GM18861 (cell line): ENCODE data around the gene IGSF3.
"Not testable (repeated sequence)": the region's sequence is repeated elsewhere in the genome, so short reads cannot be mapped to it uniquely, and the experiment has no call there.

Source experiments
- ATAC-seq: cut with Tn5 transposase; IDR thresholded peaks from one replicate; pipeline ENCODE4 v1.9.1; 2021; ENCODE audit not compliant: unreplicated experiment

Gene IGSF3

GRCh38 chr1:116580446-116581322 lies 86.8 kb downstream of the IGSF3 start:
- ATAC-seq: no peak

DNA sequence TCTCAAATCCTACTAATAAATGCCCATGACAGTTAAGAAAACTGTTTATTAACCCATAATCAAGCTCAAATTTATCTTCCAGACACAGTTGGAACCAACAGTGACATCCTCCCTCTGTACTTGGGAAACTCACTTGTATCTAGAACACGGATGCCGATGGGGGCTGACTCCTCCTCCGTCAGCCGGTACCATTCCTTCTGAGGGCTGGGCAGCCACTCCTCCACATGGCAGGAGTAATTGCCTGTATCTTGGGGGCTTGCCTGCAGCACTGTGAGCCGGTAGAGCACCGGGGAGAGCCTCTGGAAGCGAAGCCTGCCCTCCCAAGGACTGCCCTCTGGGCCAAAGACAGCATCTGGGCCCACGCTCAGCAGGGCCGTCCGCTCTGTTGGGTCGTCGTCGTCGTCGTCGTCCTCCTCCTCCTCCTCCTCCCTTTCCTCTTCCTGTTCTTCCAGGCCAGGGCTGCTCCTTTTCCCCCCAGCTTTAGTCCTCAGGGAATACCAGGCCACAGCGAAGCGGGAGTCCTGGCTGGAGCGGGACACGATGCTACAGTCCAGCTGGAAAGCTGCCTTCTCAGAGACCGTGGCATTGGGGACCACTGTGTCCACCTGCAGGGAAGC lies 88.2 kb downstream of the IGSF3 start:
- ATAC-seq: no peak

DNA sequence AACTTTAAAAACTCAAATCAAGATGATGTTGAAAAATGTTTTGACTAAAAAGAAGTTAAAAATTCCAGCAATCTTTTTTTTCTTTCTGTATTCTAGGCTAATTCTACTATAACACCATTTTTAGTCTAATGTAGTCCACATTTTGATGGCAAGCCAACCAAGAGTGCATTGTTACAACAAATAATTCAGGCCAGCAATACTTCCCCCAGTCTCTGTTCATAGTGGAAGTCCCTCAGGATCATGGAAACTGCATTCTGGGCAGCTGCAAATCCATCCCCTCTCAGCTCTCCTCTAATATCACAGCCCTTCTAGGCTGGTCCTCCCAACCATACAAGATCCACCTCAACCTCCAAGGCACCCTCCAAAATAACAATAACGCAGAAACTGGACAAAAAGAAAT lies 89.0 kb downstream of the IGSF3 start:
- ATAC-seq: no peak

DNA sequence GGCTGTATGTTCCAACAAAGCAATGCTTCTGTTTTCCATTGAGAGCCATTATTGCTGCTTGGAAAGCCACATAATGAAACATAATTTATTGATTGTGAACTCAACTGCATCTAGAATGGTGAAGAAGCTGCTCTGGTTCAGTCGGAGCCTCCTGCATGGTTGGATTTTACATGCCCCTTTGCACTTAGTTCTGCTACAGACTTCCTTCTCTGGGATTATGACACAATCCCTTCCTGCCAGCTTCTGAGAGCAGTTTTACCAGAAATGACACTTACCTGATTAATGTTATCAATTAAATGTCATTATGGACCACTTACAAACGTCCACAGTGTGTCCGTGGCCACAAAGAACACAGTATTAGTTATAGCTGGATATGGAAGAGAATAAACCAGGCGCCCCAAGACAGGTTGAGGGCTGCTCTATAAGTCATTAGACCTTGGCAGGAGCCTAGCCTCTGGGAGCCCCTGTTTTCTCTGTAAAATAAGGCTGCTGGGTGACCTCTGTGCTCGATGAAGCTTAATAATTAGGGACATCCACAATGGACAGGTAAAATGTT lies 89.7 kb downstream of the IGSF3 start:
- ATAC-seq: no peak

DNA sequence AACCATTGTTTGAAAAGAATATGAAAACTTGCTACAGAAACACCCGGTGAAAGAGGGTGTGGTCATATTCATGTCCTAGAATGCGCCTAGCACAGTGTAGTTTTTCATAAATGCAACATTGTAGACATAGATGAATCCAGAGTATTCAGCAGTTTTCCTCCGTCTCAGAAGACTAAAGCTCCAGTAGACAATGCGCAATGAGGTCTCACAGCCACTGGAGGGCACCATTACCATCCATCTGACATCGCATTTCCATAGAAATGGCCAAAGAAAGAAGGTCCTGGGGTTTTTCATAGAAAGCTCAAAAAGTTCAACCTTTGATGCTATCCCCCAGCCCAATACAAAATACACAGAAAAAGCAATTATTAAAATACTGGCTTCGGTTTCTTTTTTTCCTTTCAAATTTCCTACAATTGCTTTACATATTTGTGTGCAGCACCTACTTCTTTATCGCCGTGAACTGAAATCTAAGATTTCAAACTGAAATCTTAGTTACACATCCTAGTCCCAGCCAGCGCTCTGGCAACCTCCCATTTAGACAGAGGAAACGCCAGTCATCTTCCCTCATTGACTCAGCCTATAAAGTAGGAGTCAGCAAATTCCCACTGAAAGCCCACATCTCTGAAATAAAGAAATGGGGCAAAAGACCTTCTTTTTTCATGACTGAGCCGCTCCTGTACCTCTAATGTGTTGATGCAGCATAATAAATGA lies 92.8 kb downstream of the IGSF3 start:
- no peak for ATAC-seq

- no peak for ATAC-seq
These were observed 94.0 kb downstream of the IGSF3 start for GRCh38 chr1:116573431-116574095.

GRCh38 chr1:116572771-116573430 lies 94.6 kb downstream of the IGSF3 start:
- ATAC-seq: no peak

DNA sequence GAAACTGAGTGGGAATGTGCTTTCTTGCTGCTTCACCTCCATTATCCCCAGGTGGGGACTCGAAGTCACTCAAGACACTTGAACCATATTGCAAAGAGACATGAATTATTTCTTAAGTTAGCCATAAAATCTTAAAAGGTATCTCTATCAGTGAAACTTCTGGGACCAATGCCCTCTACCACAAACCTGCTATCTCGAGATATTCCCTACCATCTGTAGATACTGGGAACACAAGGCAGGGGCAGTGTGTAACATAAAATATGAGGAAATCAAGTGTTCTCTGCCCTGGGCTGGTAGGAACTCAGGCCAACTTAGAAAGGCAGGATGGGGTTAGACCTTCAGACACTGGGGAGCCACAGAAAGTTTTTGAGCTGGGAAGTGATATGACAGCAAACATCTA lies 95.4 kb downstream of the IGSF3 start:
- no peak for ATAC-seq

- no peak for ATAC-seq
These were observed 96.2 kb downstream of the IGSF3 start for GRCh38 chr1:116571215-116571919.

GRCh38 chr1:116570358-116571214 lies 96.9 kb downstream of the IGSF3 start, which contains the start of gene CD58:
Gene CD58, minus strand, starts transcription at chr1:116571026. Its CDS starts 54 bp downstream, at chr1:116570972.
- ATAC-seq: peak; percentile 55

DNA sequence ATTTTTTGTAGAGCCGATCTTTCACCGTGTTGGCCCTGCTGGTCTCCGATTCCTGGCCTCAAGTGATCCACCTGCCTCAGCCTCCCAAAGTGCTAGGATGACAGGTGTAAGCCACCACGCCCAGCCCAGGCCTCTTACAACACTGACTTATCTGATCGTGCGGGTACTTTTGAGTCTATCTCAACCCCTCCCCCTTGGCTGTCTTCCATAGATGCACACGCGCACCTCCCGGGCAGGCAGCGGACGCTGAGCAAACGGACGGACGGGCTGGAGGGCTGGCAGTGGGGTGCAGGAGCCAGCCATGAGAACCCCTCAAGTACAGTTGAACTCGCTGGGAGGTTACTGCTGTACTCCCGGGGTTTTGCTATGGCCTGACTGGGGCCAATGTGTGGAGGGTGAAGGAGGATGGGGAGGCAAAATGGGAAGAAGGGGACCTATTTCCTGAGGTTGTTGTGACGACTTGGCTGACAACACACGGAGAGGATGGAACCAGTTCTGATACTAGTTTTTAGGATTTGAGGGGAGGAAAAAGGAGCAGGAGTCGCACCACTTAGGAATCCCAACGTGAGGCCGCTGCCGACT lies 97.7 kb downstream of the IGSF3 start:
- ATAC-seq: no peak

GRCh38 chr1:116569381-116569670 lies 98.2 kb downstream of the IGSF3 start:
- ATAC-seq: no peak

- no peak for ATAC-seq
These were observed 98.7 kb downstream of the IGSF3 start for GRCh38 chr1:116568662-116569380.

- no peak for ATAC-seq
These were observed 99.5 kb downstream of the IGSF3 start for GRCh38 chr1:116567790-116568661.

GRCh38 chr1:116565222-116565621 lies 102.3 kb downstream of the IGSF3 start:
- no peak for ATAC-seq

GRCh38 chr1:116564426-116564825 lies 103.1 kb downstream of the IGSF3 start:
- no peak for ATAC-seq

- ATAC-seq: not testable (repeated sequence)
These were observed 105.1 kb downstream of the IGSF3 start for GRCh38 chr1:116562465-116562864.
